Measurements from ENCODE around the gene JCAD.
"Not testable (repeated sequence)": the region's sequence is repeated elsewhere in the genome, so short reads cannot be mapped to it uniquely, and the experiment has no call there.

Gene JCAD

GRCh38 chr10:30043476-30044270 is 15.7 kb downstream of the JCAD start:
- DNase-seq, result no peak

- no peak for DNase-seq
Measured at GRCh38 chr10:30042820-30043219, 16.6 kb downstream of the JCAD start.

- DNase-seq, result no peak
Measured at GRCh38 chr10:30041196-30042105, 17.9 kb downstream of the JCAD start.

GRCh38 chr10:30040597-30040996 is 18.8 kb downstream of the JCAD start:
- DNase-seq, result no peak

GRCh38 chr10:30039988-30040387 is 19.4 kb downstream of the JCAD start:
- DNase-seq, result no peak

- no peak for DNase-seq
Measured at GRCh38 chr10:30039567-30039966, 19.8 kb downstream of the JCAD start.

- DNase-seq, result no peak
Measured at GRCh38 chr10:30038781-30039536, 20.4 kb downstream of the JCAD start.

GRCh38 chr10:30037620-30038336 is 21.6 kb downstream of the JCAD start:
- no peak for DNase-seq

- DNase-seq, result no peak
Measured at GRCh38 chr10:30036811-30037210, 22.6 kb downstream of the JCAD start.

GRCh38 chr10:30036341-30036740 is 23.0 kb downstream of the JCAD start:
- no peak for DNase-seq

- DNase-seq, result no peak
Measured at GRCh38 chr10:30034433-30035137, 24.8 kb downstream of the JCAD start.

- no peak for DNase-seq
Measured at GRCh38 chr10:30032125-30032524, 27.3 kb downstream of the JCAD start.

- no peak for DNase-seq
Measured at GRCh38 chr10:30029872-30030256, 29.5 kb downstream of the JCAD start.

- no peak for DNase-seq
Measured at GRCh38 chr10:30029164-30029871, 30.1 kb downstream of the JCAD start.

- no peak for DNase-seq
Measured at GRCh38 chr10:30028738-30029030, 30.7 kb downstream of the JCAD start.

GRCh38 chr10:30028006-30028737 is 31.2 kb downstream of the JCAD start:
- no peak for DNase-seq

GRCh38 chr10:30027057-30028005 is 32.1 kb downstream of the JCAD start:
- no peak for DNase-seq

- DNase-seq, result no peak
Measured at GRCh38 chr10:30026578-30026977, 32.8 kb downstream of the JCAD start.

- no peak for DNase-seq
Measured at GRCh38 chr10:30026080-30026479, 33.3 kb downstream of the JCAD start.

GRCh38 chr10:30025428-30025827 is 34.0 kb downstream of the JCAD start:
- not testable (repeated sequence) for DNase-seq
